IPS-NIHi11 (cell line): ENCODE data around the gene G2E3.
"Not testable (repeated sequence)": the region's sequence is repeated elsewhere in the genome, so short reads cannot be mapped to it uniquely, and the experiment has no call there.

ENCODE experiments used
- DNase-seq: peaks from one replicate; pipeline ENCODE4 v3.0.0; 2012; ENCODE audit warnings: mixed read lengths, low spot score

Gene G2E3

GRCh38 chr14:30560581-30560980 lies 1.6 kb downstream of the G2E3 start:
- no peak for DNase-seq

- no peak for DNase-seq
Observed at GRCh38 chr14:30564235-30564867, 5.4 kb downstream of the G2E3 start.

- no peak for DNase-seq
Observed at GRCh38 chr14:30564868-30565248, 5.9 kb downstream of the G2E3 start.

GRCh38 chr14:30569216-30569902 lies 10.4 kb downstream of the G2E3 start:
- no peak for DNase-seq

- no peak for DNase-seq
Observed at GRCh38 chr14:30569903-30570226, 10.9 kb downstream of the G2E3 start.

GRCh38 chr14:30572237-30572636 lies 13.3 kb downstream of the G2E3 start:
- DNase-seq: no peak

GRCh38 chr14:30572771-30573170 lies 13.8 kb downstream of the G2E3 start:
- DNase-seq: no peak

GRCh38 chr14:30573226-30573814 lies 14.4 kb downstream of the G2E3 start:
- DNase-seq: no peak

GRCh38 chr14:30573966-30574365 lies 15.0 kb downstream of the G2E3 start:
- no peak for DNase-seq

- DNase-seq: not testable (repeated sequence)
Observed at GRCh38 chr14:30574777-30575176, 15.8 kb downstream of the G2E3 start.

GRCh38 chr14:30576333-30576732 lies 17.4 kb downstream of the G2E3 start:
- DNase-seq: not testable (repeated sequence)

GRCh38 chr14:30580616-30581282 lies 21.8 kb downstream of the G2E3 start:
- DNase-seq: no peak

GRCh38 chr14:30581283-30581625 lies 22.3 kb downstream of the G2E3 start:
- DNase-seq: no peak

GRCh38 chr14:30582376-30582775 lies 23.4 kb downstream of the G2E3 start:
- no peak for DNase-seq

GRCh38 chr14:30584058-30584630 lies 25.2 kb downstream of the G2E3 start:
- no peak for DNase-seq

- DNase-seq: no peak
Observed at GRCh38 chr14:30585204-30585603, 26.2 kb downstream of the G2E3 start.

GRCh38 chr14:30587141-30587540 lies 28.2 kb downstream of the G2E3 start:
- no peak for DNase-seq

- no peak for DNase-seq
Observed at GRCh38 chr14:30588873-30589272, 29.9 kb downstream of the G2E3 start.

GRCh38 chr14:30596935-30597334 lies 38.0 kb downstream of the G2E3 start:
- DNase-seq: no peak

GRCh38 chr14:30597504-30597903 lies 38.5 kb downstream of the G2E3 start:
- no peak for DNase-seq

- DNase-seq: no peak
Observed at GRCh38 chr14:30600922-30601918, 42.3 kb downstream of the G2E3 start.

- no peak for DNase-seq
Observed at GRCh38 chr14:30603402-30603801, 44.4 kb downstream of the G2E3 start.
